Measurements from ENCODE around the gene KIF14. TPM values are rescaled to one million over a fixed set of nuclear protein-coding genes. Genes with fewer than 3 reads are reported as not detected.

Gene KIF14
- total RNA-seq, 1 experiment from 2014 or later: 17.8 TPM

DNA sequence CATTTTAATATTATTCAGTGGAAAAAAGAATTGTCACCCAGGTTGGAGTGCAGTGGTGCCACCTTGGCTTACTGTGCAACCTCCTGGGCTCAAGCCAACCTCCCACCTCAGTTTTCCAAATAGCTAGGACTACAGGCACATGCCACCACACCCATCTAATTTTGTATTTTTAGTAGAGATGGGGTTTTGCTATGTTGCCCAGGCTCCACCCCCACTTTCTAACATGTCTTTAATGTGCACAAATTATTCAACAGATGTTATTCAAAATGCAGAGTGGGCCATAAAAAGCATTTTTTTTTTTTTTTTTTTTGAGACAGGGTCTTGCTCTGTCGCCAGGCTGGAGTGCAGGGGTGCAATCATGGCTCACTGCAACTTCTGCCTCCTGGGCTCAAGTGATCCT lies 31.8 kb upstream of the KIF14 start:
- Histone ChIP-seq H3K27me3 (ENCODE audit: control insufficient read depth, insufficient read depth, low read length) (no peaks in the 10 kb centered on the region), H3K4me3 (ENCODE audit: low read depth in 2 of 2, low read length in 2 of 2) (no peak overlapping the region), H3K4me1 (ENCODE audit: control insufficient read depth, insufficient read depth, low read length) (no peaks in the 10 kb centered on the region), H3K9me3 (ENCODE audit: control insufficient read depth, insufficient read depth, low read depth, low read length) (no peaks in the 10 kb centered on the region), H3K36me3 (ENCODE audit: control insufficient read depth, insufficient read depth, low read length) (peaks cover 4% of the 10 kb centered on the region; the same call in 1 of the 2 replicates), H3K27ac (ENCODE audit: low read length) (no peak overlapping the region)
- BruUV-seq (replicated peaks): no TSS peak
- DNase-seq (ENCODE audit: low read depth, low spot score): no peak
- ChIA-PET CTCF (interaction anchor here (0.6 kb wide), 1 partner anchor 85 kb away, joined by 3 read pairs; no protein-coding TSS in a partner anchor), POLR2A (no interaction called here)
- no peak for ATAC-seq
- intact Hi-C loops (cut with micrococcal nuclease; ENCODE audit: unreplicated experiment) (no loop called here), in situ Hi-C loops (cut with HindIII; ENCODE audit: low pct_unique_long_range_greater_than_20kb, low sequenced_read_pairs) (no loop called here)
- TF ChIP-seq POLR2AphosphoS5 (IDR thresholded peaks at IDR 0.05; ENCODE audit: low read depth, low read length) (no peak), TCF7L2 (IDR thresholded peaks at IDR 0.05; ENCODE audit: low read depth, low read length) (no peak), SIN3A (IDR thresholded peaks at IDR 0.05; ENCODE audit: borderline replicate concordance, insufficient read depth, low read depth, low read length) (no peak), CTCF (IDR thresholded peaks at IDR 0.05) (no peak)
- TF ChIP-seq, protein P1, sequence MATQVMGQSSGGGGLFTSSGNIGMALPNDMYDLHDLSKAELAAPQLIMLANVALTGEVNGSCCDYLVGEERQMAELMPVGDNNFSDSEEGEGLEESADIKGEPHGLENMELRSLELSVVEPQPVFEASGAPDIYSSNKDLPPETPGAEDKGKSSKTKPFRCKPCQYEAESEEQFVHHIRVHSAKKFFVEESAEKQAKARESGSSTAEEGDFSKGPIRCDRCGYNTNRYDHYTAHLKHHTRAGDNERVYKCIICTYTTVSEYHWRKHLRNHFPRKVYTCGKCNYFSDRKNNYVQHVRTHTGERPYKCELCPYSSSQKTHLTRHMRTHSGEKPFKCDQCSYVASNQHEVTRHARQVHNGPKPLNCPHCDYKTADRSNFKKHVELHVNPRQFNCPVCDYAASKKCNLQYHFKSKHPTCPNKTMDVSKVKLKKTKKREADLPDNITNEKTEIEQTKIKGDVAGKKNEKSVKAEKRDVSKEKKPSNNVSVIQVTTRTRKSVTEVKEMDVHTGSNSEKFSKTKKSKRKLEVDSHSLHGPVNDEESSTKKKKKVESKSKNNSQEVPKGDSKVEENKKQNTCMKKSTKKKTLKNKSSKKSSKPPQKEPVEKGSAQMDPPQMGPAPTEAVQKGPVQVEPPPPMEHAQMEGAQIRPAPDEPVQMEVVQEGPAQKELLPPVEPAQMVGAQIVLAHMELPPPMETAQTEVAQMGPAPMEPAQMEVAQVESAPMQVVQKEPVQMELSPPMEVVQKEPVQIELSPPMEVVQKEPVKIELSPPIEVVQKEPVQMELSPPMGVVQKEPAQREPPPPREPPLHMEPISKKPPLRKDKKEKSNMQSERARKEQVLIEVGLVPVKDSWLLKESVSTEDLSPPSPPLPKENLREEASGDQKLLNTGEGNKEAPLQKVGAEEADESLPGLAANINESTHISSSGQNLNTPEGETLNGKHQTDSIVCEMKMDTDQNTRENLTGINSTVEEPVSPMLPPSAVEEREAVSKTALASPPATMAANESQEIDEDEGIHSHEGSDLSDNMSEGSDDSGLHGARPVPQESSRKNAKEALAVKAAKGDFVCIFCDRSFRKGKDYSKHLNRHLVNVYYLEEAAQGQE (IDR thresholded peaks at IDR 0.05; ENCODE audit: insufficient read depth in 1 of 2, low read depth in 2 of 2, low read length in 1 of 2): no peak

DNA sequence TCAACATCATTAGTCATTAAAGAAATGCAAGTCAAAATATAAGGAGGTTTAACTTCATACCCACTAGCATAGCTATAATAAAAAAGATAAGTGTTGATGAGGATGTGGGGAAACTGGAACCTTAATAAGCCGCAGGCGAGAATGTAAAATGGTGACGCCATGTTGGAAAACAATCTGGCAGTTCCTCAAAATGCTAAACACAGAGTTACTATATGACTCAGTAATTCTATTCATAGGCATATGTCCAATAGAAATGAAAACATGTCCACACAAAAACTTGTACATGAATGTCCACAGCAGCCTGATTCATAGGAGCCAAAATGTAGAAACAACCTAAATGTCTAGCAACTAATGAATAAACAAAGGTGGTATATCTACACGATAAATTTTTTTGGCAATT lies 26.0 kb upstream of the KIF14 start:
- CTCF ChIA-PET: no interaction called here
- intact Hi-C loops (cut with micrococcal nuclease; ENCODE audit: unreplicated experiment): no loop called here
- POLR2A ChIA-PET: no interaction called here
- in situ Hi-C loops (cut with HindIII; ENCODE audit: low pct_unique_long_range_greater_than_20kb, low sequenced_read_pairs): no loop called here
- DNase-seq (ENCODE audit: low read depth, low spot score) (no peak), ATAC-seq (no peak)
- Histone ChIP-seq H3K4me1 (ENCODE audit: control insufficient read depth, insufficient read depth, low read length) (no peaks in the 10 kb centered on the region), H3K27ac (ENCODE audit: low read length) (no peak overlapping the region), H3K9me3 (ENCODE audit: control insufficient read depth, insufficient read depth, low read depth, low read length) (no peaks in the 10 kb centered on the region), H3K36me3 (ENCODE audit: control insufficient read depth, insufficient read depth, low read length) (peaks cover 4% of the 10 kb centered on the region; the same call in 1 of the 2 replicates), H3K27me3 (ENCODE audit: control insufficient read depth, insufficient read depth, low read length) (no peaks in the 10 kb centered on the region), H3K4me3 (ENCODE audit: low read depth in 2 of 2, low read length in 2 of 2) (no peak overlapping the region)
- TF ChIP-seq POLR2AphosphoS5 (IDR thresholded peaks at IDR 0.05; ENCODE audit: low read depth, low read length) (no peak), TCF7L2 (IDR thresholded peaks at IDR 0.05; ENCODE audit: low read depth, low read length) (no peak), CTCF (IDR thresholded peaks at IDR 0.05) (no peak), SIN3A (IDR thresholded peaks at IDR 0.05; ENCODE audit: borderline replicate concordance, insufficient read depth, low read depth, low read length) (no peak)
- TF ChIP-seq, protein P1 (IDR thresholded peaks at IDR 0.05; ENCODE audit: insufficient read depth in 1 of 2, low read depth in 2 of 2, low read length in 1 of 2): no peak
- no TSS peak for BruUV-seq (replicated peaks)

Measured in Panc1 (cell line).